Panc1 (cell line): Measurements from ENCODE around the gene RNF215. TPM values are rescaled to one million over a fixed set of nuclear protein-coding genes. Genes with fewer than 3 reads are reported as not detected.

Experiments used
- ATAC-seq: fragments of 200-7000 bp; cut with Tn5 transposase; 2 replicates; pipeline ENCODE4 v1.9.1; 2020; ENCODE audit warnings: mild to moderate bottlenecking, moderate library complexity
- BruUV-seq: library from RNA; stranded (reverse); fragments of 400-500 nt; replicated peaks from 2 replicates; lab custom pipeline; 2021; lab: Mats Ljungman, UMichigan
- CTCF ChIA-PET: fragments of 300-600 bp; sonication (Branson Sonifier 250); formaldehyde crosslinking; loops from one replicate; lab custom pipeline; 2022; ENCODE audit warnings: antibody characterized with exemption; lab: Charles Lee
- POLR2A ChIA-PET: fragments of 300-600 bp; sonication (Branson Sonifier 250); formaldehyde crosslinking; loops from one replicate; lab custom pipeline; 2022; ENCODE audit warnings: antibody characterized with exemption; lab: Charles Lee
- DNase-seq: peaks from one replicate; pipeline ENCODE4 v3.0.0-alpha.2; 2010; ENCODE audit warnings: low read depth, low spot score
- H3K27ac ChIP-seq: 2 replicates; pipeline ENCODE4 v1.5.1; 2011; ENCODE audit warnings: mild to moderate bottlenecking, low read length, inconsistent platforms
- H3K27me3 ChIP-seq: fragments of 200-500 bp; sonication (Bioruptor generic); 2 replicates; pipeline ENCODE4 v1.6.0; 2014; ENCODE audit warnings: low read length, inconsistent platforms; ENCODE audit not compliant: control insufficient read depth, insufficient read depth
- H3K36me3 ChIP-seq: fragments of 200-500 bp; sonication (Bioruptor generic); 2 replicates; pipeline ENCODE4 v1.5.1; 2014; ENCODE audit warnings: inconsistent platforms, mild to moderate bottlenecking, low read length, moderate library complexity; ENCODE audit not compliant: control insufficient read depth, insufficient read depth
- H3K4me1 ChIP-seq: 2 replicates; pipeline ENCODE4 v1.5.1; 2011; ENCODE audit warnings: inconsistent platforms, mild to moderate bottlenecking, low read length, moderate library complexity; ENCODE audit not compliant: control insufficient read depth, insufficient read depth
- H3K4me3 ChIP-seq, 2 experiments: 2 replicates each; pipeline ENCODE4 v1.5.1; 2011 to 2012; ENCODE audit warnings: low read depth in 2 of 2, low read length in 2 of 2, mild to moderate bottlenecking in 2 of 2, inconsistent platforms in 1 of 2, moderate library complexity in 1 of 2
- H3K9me3 ChIP-seq: fragments of 200-500 bp; sonication (Bioruptor generic); 2 replicates; pipeline ENCODE4 v1.5.1; 2014; ENCODE audit warnings: low read depth, mild to moderate bottlenecking, inconsistent platforms, low read length, moderate library complexity; ENCODE audit not compliant: control insufficient read depth, insufficient read depth
- POLR2AphosphoS5 ChIP-seq: IDR thresholded peaks from 2 replicates; pipeline ENCODE4 v1.6.1; 2012; ENCODE audit warnings: mild to moderate bottlenecking, low read depth, low read length, moderate library complexity
- SIN3A ChIP-seq: IDR thresholded peaks from 2 replicates; pipeline ENCODE4 v1.6.1; 2012; ENCODE audit warnings: low read depth, mild to moderate bottlenecking, low read length, moderate library complexity, borderline replicate concordance; ENCODE audit not compliant: insufficient read depth
- TCF7L2 ChIP-seq: IDR thresholded peaks from 2 replicates; pipeline ENCODE4 v1.6.1; 2011; ENCODE audit warnings: mild to moderate bottlenecking, low read depth, low read length, inconsistent platforms
- in situ Hi-C: cut with HindIII; loops from 2 replicates; pipeline ENCODE4 v1.10.0; 2016; ENCODE audit warnings: low sequenced_read_pairs, low pct_unique_long_range_greater_than_20kb
- intact Hi-C: fragments of 100-400 bp; cut with micrococcal nuclease; formaldehyde crosslinking; loops from one replicate; pipeline ENCODE4 v1.10.0; 2022; ENCODE audit not compliant: unreplicated experiment
- total RNA-seq: library from RNA; stranded (reverse); gene quantifications from one replicate; pipeline ENCODE4 v1.2.1, GENCODE V29; 2021; ENCODE audit not compliant: unreplicated experiment
- TF ChIP-seq, protein P1 (sequence below), 2 experiments: IDR thresholded peaks; 2 replicates each; pipeline ENCODE4 v1.6.1; 2011 to 2012; ENCODE audit warnings: low read depth in 2 of 2, control low read depth in 1 of 2, low read length in 1 of 2, mild to moderate bottlenecking in 1 of 2, moderate library complexity in 1 of 2; ENCODE audit not compliant: insufficient read depth in 1 of 2
- TF ChIP-seq, protein P2 (sequence below): fragments of 450-650 bp; IDR thresholded peaks from 2 replicates; pipeline ENCODE4 v1.5.1; 2017; ENCODE audit warnings: mild to moderate bottlenecking

RNF215 gene
- total RNA-seq, 1 experiment from 2014 or later = 35.8 TPM

DNA sequence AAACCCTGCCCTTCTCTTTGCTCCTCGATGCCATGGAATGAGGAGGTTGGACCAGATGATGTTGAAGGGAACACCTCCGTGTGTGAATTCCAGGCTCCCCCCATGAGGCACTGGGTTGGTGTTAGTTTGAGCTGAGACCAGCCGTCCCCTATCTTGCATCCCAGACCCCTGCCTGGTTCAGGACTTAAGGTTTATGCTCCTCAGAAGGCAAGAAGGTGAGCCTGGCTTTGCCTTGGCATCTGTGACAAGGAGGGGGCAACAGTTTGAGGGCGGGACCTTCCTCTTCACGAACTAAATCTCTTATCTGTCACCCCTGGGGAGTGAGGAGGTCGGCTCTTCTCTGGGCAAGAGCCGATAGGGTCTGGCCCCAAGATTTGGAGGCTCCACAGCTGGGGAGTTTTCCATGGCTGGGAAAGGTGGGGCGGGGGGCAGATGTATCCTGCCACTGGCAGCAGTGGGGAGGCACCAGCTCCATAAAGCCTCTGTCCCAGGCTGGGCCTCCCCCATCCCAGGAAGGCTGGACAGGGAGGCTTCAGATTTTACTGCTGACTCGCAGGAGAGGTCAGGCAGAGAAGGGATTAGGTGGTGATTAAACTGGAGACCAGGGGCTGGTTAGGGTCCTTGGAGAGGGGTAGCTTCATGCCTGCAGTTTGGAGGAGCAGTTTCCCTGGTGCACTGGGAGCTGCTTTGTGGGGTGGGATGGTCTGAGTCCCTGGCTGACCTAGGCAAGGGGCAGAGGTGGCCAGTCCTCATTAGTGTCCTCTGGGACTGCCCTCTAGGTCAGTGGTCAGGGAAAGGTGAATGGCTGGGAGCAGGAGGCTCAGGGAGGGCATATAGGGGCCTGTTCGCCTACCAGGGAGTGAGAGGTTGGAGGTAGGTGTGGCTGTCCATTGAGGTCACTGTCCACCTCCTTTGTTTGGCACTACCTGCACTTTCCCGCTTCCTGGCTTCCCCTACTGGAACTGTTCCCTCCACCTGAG lies 10.7 kb upstream of the RNF215 start:
- TF ChIP-seq POLR2AphosphoS5 (no peak), SIN3A (no peak), TCF7L2 (no peak)
- TF ChIP-seq, protein P1, sequence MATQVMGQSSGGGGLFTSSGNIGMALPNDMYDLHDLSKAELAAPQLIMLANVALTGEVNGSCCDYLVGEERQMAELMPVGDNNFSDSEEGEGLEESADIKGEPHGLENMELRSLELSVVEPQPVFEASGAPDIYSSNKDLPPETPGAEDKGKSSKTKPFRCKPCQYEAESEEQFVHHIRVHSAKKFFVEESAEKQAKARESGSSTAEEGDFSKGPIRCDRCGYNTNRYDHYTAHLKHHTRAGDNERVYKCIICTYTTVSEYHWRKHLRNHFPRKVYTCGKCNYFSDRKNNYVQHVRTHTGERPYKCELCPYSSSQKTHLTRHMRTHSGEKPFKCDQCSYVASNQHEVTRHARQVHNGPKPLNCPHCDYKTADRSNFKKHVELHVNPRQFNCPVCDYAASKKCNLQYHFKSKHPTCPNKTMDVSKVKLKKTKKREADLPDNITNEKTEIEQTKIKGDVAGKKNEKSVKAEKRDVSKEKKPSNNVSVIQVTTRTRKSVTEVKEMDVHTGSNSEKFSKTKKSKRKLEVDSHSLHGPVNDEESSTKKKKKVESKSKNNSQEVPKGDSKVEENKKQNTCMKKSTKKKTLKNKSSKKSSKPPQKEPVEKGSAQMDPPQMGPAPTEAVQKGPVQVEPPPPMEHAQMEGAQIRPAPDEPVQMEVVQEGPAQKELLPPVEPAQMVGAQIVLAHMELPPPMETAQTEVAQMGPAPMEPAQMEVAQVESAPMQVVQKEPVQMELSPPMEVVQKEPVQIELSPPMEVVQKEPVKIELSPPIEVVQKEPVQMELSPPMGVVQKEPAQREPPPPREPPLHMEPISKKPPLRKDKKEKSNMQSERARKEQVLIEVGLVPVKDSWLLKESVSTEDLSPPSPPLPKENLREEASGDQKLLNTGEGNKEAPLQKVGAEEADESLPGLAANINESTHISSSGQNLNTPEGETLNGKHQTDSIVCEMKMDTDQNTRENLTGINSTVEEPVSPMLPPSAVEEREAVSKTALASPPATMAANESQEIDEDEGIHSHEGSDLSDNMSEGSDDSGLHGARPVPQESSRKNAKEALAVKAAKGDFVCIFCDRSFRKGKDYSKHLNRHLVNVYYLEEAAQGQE (IDR thresholded peaks at IDR 0.05; ENCODE audit: insufficient read depth in 1 of 2, low read depth in 2 of 2, low read length in 1 of 2) = no peak
- TF ChIP-seq, protein P2, sequence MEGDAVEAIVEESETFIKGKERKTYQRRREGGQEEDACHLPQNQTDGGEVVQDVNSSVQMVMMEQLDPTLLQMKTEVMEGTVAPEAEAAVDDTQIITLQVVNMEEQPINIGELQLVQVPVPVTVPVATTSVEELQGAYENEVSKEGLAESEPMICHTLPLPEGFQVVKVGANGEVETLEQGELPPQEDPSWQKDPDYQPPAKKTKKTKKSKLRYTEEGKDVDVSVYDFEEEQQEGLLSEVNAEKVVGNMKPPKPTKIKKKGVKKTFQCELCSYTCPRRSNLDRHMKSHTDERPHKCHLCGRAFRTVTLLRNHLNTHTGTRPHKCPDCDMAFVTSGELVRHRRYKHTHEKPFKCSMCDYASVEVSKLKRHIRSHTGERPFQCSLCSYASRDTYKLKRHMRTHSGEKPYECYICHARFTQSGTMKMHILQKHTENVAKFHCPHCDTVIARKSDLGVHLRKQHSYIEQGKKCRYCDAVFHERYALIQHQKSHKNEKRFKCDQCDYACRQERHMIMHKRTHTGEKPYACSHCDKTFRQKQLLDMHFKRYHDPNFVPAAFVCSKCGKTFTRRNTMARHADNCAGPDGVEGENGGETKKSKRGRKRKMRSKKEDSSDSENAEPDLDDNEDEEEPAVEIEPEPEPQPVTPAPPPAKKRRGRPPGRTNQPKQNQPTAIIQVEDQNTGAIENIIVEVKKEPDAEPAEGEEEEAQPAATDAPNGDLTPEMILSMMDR = no peak
- Histone ChIP-seq H3K4me3 (peak overlapping the region; percentile 53 to 69), H3K27me3 (no peaks in the 10 kb centered on the region), H3K27ac (peak overlapping the region; percentile 42), H3K36me3 (no peaks in the 10 kb centered on the region), H3K4me1 (0 out of 2 replicates have a peak, but pooled peaks cover 8% of the 10 kb centered on the region), H3K9me3 (no peaks in the 10 kb centered on the region)
- POLR2A ChIA-PET = no interaction called here
- intact Hi-C loops = no loop called here
- BruUV-seq = TSS peak; percentile 66
- CTCF ChIA-PET = no interaction called here
- peak; percentile 31 for ATAC-seq
- no peak for DNase-seq
- in situ Hi-C loops = no loop called here

DNA sequence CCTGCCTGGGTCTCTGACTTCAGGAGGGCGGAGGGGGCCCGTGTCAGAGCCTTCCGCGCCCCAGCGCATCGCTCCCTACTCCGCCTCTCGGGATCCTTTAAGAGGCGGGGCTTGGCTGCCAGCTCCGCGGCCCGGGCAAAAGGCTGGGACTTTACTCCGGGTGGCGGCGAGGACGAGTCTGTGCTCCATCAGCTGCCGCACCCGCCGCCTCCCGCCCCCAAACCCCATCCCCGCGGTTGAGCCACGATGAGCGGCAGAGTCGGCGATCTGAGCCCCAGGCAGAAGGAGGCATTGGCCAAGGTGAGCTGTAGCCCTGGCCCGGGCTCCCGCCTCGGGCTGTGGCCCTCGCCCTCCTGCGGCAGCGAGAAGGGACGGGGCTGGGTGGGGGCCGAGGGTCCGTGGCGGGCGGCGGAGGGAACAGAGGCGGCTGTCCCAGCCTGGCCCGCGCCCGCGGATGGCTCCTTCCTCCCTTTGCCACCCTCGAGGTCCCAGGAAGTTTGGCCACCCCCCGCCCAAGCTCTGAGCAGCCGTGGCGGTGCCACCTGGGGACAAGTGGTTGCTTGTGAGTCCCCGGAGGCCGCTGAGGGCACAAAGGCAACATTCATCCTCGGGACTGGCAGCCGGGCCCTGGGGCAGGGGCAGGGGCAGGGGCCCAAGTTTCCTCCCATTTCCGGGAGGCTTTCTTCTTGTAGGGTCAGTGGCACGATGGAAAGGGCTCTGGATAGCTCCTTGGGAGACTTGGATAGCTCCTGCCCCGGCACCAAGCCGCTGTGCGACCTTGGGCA lies 9.9 kb upstream of the RNF215 start, which contains the start of gene SEC14L2:
SEC14L2 (plus strand) TSS at position 148 of the 785 bp plus-strand sequence; CDS start at position 247, 99 bp downstream.
- ChIA-PET POLR2A (no interaction called here), CTCF (interaction anchor here (0.8 to 1.6 kb wide), 3 partner anchors 10 to 109 kb away, joined by 3 to 4 read pairs (median 3); no protein-coding TSS in a partner anchor)
- DNase-seq = no peak
- Histone ChIP-seq H3K4me3 (peak within 1 kb of the TSS; percentile 53 to 69), H3K9me3 (no peaks in the 10 kb centered on the region), H3K27me3 (no peaks in the 10 kb centered on the region), H3K36me3 (no peaks in the 10 kb centered on the region), H3K4me1 (0 out of 2 replicates have a peak, but pooled peaks cover 8% of the 10 kb centered on the region), H3K27ac (peak within 1 kb of the TSS; percentile 42)
- intact Hi-C loops = no loop called here
- ATAC-seq = peak; percentile 93
- in situ Hi-C loops = no loop called here
- no TSS peak for BruUV-seq
- TF ChIP-seq, protein P2 = no peak
- TF ChIP-seq POLR2AphosphoS5 (no peak), TCF7L2 (no peak), SIN3A (no peak)
- TF ChIP-seq, protein P1 (IDR thresholded peaks at IDR 0.05; ENCODE audit: insufficient read depth in 1 of 2, low read depth in 2 of 2, low read length in 1 of 2) = no peak
